SK-N-MC (cell line): ENCODE results near the gene FAM3A.

Source experiments
- EZH2 ChIP-seq: fragments of 200-600 bp; sonication (generic); IDR thresholded peaks from one replicate; pipeline ENCODE4 v1.6.1; 2017; ENCODE audit warnings: antibody characterized with exemption
- FOXP2 ChIP-seq: optimal IDR thresholded peaks from 2 replicates; pipeline ENCODE3; 2011; ENCODE audit warnings: mild to moderate bottlenecking, moderate library complexity; ENCODE audit not compliant: insufficient read depth; ENCODE audit errors: extremely low read length, control extremely low read depth
- POLR2AphosphoS5 ChIP-seq: IDR thresholded peaks from 2 replicates; pipeline ENCODE4 v1.6.1; 2012; ENCODE audit warnings: mild to moderate bottlenecking, low read depth, low read length, borderline replicate concordance

- TF ChIP-seq POLR2AphosphoS5: no peak
- TF ChIP-seq EZH2: no peak
- TF ChIP-seq FOXP2: no peak
Observed at GRCh38 chrX:154532690-154533089, 16.7 kb upstream of the FAM3A start.
